ACHN (cell line): ENCODE measurements around the gene HOXA1.

Experiments
- DNase-seq: peaks from one replicate; pipeline ENCODE4 v3.0.0-alpha.2; 2015
- in situ Hi-C: cut with HindIII; loops from 2 replicates; pipeline ENCODE4 v1.10.0; 2017; ENCODE audit warnings: low sequenced_read_pairs, low pct_ligation_motif_present, low pct_unique_long_range_greater_than_20kb

HOXA1 gene

DNA sequence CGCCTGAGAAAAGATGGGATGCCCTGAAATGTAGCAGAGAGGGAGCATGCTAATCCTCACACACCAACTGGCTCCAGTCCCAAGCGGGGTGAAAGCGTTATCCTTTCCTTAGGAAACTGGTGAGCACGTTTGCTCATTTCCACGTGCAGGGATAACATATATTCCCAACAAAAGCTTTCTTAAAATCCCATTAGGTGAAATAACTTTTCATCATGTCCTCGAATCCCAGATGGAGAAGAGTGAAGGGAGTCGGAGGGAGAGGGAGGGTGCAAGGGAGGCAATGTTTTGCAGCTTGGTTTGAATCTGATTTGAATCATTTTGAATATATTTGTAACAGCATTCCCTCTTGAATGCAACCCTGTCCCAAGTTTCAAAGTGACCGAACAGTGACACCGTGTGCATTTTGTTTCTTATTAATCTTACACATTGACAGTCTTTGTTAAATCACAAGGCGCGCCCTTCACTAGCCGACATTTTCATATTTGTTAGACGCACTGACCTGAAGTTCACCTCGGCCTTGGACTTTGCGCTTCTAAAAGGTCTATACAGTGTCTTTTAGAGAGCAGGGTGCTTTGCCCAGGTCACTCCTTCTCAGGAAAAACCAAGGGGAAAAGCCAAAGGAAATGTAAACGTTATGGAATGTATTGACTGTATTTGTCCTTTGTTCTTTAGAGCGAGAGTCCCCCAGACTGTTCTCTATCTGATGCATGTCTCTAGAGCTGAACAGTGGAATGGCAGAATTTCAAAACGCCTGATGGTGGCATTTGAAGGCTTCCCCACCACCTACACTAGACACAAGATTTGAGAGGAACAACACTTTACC, 37.8 kb upstream of the HOXA1 start:
- DNase-seq, result no peak
- in situ Hi-C loops, result no loop called here

DNA sequence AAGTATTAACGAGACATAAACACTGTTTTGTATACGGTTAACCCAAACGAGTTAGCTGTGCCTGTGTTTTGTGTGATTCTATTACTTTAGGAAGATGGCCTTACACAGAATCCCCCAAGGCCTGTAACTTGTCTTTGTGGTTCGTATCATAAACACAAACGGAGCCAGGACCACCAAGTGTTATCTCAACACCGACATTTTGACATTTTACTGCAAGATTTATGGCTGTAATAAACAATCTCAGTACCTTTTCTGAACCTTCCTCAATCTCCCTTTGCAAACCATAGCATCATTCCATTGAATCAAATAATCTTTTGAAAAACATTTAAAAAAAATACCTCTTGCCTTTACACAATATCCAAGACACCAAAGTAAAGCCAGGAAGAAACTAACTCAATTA, 37.2 kb upstream of the HOXA1 start:
- DNase-seq, result no peak
- in situ Hi-C loops, result no loop called here

DNA sequence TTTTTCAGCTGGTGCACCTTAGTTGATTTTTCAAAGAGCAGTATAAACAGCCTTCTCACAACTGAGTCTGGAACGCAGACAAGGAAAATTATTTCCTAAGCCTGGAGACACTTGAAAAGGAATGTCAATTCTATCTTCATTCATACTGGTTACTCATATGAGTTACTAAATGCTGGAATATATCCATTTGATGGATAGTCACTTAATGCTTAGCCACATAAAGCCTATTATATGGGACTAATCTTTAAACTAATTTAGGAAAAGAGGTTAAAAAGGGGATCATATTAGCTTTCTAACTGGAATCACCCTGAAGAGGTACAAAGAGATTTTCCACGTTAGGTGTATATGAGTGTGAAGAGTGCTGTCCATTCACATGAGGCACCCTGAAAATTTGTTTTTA, 36.4 kb upstream of the HOXA1 start:
- no peak for DNase-seq
- in situ Hi-C loops, result no loop called here

DNA sequence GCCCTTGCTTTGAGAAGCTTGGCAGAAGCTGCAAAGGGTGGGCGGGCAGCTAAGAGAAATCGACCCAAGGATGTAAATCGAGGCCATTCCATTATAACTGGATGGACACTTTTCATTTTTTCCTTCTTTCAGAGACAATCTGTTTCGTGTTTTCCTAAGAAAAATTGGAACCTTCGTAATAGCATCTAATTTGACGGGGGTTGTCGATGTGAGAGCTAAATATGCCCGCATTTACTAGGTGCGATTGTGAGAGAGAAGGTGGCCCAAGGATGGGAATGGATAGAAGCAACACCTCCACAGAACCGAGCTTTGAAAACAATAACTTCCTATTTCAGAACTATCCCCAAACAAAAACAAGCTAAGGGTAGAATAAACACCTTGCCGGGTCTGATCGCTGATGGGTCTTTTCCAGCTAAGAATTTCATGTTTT, 35.6 kb upstream of the HOXA1 start:
- no peak for DNase-seq
- in situ Hi-C loops, result no loop called here

DNA sequence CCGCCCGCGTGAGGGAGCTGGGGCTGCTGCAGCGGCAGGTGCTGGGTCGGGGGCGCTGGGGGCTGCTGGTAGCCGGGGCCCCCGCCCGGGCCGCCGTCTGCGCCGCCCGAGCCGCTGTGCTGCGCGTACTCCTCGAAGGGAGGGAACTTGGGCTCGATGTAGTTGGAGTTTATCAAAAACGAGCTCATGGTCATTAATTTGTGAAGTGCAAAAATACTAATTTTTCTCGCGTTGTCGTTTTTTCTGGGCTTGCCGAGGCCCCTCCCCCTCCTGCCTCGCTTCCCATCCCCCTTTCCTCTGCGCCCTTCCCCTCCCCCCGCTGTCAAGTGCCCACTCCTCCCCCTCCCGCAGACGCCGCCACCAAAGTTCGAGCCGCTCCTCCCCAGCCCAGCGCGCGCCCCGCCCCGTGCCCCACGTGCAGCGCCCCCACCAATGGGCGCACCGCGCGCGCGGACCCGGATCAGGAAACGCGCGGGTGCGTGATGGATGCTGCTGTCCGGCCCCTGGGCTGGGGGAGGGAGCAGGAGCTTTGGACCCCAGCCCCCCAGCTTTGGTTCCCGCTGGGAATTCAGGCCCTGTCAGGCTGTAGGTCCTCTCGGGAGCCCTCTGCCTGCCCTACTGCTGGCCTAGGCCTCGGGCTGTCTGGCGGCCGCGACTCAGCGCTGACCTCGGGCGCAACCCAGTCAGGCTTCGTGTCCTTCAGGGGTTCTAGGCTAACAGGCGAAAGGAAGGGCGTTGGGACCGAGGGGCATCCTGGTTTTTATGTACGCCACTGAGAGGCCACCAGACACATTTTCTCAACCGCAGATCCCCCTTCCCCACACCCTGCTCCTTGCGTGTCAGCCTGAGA, 35.0 kb upstream of the HOXA1 start, which contains the start of gene HOXA4:
TSS of gene HOXA4 (minus strand) at position 218 of the 850 bp plus-strand sequence. CDS start at position 194, 24 bp downstream.
- peak; percentile 96 for DNase-seq
- in situ Hi-C loops, result no loop called here

- DNase-seq, result peak; percentile 72
- in situ Hi-C loops, result loop anchor here (10.0 kb wide), 1 partner anchor 275 kb away; no protein-coding TSS in a partner anchor
Observed at GRCh38 chr7:27129729-27130539, 34.1 kb upstream of the HOXA1 start.

DNA sequence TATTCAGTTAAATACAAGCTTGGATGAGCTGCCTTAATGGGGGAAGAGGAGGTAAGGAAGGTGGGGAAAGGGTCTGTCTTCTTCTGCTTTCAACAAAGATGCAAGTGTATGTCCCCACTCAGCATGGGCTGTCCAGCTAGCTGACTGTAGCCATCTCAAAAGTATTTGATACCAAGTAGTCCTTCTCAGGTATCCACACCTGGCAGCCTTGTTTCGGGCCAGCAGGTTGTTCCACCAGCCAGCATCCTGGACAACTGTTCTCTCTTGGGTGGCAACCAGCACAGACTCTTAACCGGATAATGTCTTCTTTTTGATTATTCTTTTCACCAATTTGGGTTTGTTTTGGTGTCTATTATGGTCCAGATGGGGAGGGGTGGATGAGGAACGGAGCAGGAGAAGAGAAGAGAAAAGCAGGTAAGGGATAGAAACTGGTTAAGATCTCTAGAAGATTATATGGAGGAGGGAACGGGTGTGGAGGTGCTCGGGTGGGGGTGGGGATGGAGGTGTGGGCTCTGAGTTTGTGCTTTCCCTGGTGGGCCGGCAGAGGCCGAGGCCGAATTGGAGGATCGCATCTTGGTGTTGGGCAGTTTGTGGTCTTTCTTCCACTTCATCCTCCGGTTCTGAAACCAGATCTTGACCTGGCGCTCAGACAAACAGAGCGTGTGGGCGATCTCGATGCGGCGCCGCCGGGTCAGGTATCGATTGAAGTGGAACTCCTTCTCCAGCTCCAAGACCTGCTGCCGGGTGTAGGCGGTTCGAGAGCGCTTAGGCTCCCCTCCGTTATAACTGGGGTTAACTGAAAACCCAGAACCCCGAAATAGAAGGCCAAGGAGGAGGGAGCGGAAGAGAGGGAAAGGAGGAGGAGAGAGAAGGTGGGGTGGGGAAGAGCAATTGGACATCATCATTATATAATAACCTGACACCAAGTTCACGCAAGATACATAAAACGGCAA, 33.3 kb upstream of the HOXA1 start:
- in situ Hi-C loops, result loop anchor here (10.0 kb wide), 1 partner anchor 274 kb away; no protein-coding TSS in a partner anchor
- DNase-seq, result peak; percentile 48

DNA sequence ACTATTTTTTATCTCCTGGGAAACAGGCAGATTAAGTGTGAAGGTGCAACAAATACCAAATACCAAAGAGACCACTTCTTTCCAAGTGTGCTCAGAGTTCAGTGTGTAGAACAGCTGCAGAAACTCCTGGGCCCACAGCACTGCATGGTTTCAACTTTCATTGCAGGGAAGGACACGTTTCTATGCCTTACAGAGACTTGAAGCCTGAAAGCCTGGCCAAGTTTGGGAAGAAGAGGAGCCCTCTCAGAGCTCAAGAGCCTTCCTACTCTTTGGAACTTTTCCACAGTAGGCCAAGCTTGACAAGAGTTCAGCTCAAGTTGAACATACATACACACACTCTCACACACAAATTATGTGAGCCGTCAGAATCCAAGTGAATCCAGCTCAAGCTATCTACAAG, 32.2 kb upstream of the HOXA1 start:
- DNase-seq, result no peak
- in situ Hi-C loops, result loop anchor here (10.0 kb wide), 1 partner anchor 273 kb away; no protein-coding TSS in a partner anchor

GRCh38 chr7:27126596-27127327, 31.0 kb upstream of the HOXA1 start:
- in situ Hi-C loops, result loop anchor here (10.0 kb wide), 1 partner anchor 272 kb away; no protein-coding TSS in a partner anchor
- DNase-seq, result no peak

DNA sequence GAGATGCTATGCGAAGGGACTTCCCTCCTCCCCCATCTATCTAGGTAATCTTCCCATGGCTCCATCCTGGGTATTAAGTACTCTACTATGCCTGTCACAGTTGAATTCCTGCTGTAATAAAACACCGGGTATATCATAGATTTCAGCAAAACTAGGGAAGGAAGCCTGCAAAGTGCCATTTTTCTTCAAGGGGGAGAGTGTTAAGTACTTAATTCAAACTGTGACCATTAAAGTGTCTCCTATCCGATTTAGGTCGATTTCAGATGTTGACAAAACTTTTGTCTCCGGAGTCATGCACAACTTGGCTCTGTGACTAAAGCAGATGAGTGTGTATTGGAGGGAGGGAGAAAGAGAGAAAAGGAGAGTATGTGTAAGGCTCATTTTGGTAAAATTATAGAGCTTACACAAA, 30.2 kb upstream of the HOXA1 start:
- peak; percentile 32 for DNase-seq
- in situ Hi-C loops, result loop anchor here (10.0 kb wide), 1 partner anchor 271 kb away; no protein-coding TSS in a partner anchor

DNA sequence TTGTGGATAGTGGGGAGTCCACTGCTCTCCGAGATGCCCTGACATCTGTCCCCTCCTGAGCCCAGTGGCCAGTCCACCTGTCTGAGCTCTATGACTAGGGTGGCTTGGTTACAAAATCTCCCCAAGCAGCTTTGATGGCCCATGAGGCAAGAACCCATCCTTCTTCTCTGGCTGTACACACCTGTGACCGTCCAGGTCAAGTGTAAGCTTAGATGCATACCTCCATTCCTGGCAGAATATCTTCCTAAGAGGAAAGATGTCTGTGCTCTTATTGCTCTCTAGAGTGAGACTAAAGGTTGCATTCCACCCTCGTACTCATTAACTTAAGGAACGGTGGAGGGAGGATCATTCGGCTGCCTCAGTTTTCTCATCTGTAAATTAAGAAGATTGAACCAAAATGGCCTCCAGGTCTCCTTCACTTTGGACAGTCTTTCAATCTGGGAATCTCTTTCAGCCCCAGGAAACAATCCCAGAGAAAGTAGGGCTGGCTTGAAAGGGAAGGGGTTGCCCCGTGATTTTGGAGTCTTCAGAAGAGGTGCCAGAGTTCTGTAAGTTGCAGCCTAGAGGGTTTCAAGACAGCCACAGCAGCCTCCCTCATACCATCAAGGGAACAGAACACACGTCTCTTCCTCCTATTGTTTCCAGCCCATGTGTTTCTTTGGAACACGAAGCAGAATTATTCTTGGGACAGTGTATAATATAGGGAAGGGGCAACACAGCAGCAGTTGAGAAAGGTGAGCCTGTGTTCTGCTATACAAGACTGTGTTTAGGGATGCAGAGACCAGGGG, 29.3 kb upstream of the HOXA1 start:
- in situ Hi-C loops, result loop anchor here (10.0 kb wide), 1 partner anchor 270 kb away; no protein-coding TSS in a partner anchor

GRCh38 chr7:27124096-27124901, 28.5 kb upstream of the HOXA1 start:
- in situ Hi-C loops, result loop anchor here (10.0 kb wide), 1 partner anchor 269 kb away; no protein-coding TSS in a partner anchor
- peak; percentile 84 for DNase-seq

More for the DNA sequence above, 29.3 kb upstream of the HOXA1 start:
- peak; percentile 78 for DNase-seq

DNA sequence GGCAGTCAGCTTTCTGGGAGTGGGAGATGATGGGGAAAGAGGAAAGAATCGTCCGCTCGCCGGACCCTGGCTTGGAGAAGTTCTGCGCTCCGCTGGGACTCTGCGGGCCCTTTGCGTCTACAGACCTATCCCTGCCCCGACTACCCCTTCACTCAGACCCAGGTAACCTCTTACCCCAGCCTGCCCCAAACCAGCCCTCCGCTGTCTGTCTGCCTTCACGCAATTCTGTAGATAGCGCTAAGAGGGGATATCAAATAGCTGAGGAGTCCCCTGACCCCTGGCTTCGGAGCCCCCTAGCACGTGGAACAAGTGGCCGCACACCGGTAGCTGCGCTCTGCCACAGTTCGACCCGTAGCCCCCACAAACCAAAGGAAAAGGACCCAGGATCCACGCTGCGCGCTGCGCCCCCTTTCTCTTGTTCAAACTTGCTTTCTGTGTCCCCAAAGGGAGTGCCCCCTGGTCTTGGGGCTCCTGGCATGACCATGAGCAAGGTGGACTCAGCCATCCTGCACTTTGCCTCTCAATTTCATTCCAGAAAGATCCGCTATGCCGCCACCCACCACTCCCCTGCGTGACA, 27.8 kb upstream of the HOXA1 start:
- DNase-seq, result no peak
- in situ Hi-C loops, result loop anchor here (10.0 kb wide), 1 partner anchor 269 kb away; no protein-coding TSS in a partner anchor

GRCh38 chr7:27123007-27123476, 27.2 kb upstream of the HOXA1 start:
- DNase-seq, result peak; percentile 43

More at GRCh38 chr7:27123007-27123476, 27.2 kb upstream of the HOXA1 start:
- in situ Hi-C loops, result loop anchor here (10.0 kb wide), 1 partner anchor 268 kb away; no protein-coding TSS in a partner anchor
